ENCODE results near the gene ALKBH5. TPM values are rescaled to one million over a fixed set of nuclear protein-coding genes. Genes with fewer than 3 reads are reported as not detected.

The ALKBH5 gene
- total RNA-seq, 1 donor from 2014 or later, result 104 TPM

DNA sequence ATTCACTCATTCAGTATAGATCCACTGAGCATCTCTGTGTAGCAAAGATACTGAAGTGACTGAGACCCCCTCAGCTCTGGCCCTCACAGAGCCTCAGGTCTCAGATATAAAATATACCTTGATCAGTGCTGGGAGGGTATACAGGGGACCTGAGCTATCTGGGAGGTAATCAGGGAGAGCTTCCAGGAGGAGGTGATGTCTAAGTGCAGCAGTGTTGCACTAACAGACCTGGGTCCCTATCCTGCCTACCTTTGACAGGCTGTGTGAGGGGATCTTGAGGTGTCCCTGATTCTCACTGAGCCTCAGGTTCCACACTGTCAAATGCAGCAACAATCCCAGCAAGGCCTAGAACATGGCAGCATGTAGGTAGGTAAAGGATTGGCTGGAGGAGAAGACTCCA is 6.5 kb upstream of the ALKBH5 start:
- no peaks in the 10 kb centered on the region for H3K27me3 Mint-ChIP-seq (ENCODE audit: low read depth)
- H3K27ac Mint-ChIP-seq (ENCODE audit: unreplicated experiment), result no peak overlapping the region
- H3K36me3 Mint-ChIP-seq (ENCODE audit: low read depth), result no peaks in the 10 kb centered on the region
- peaks cover 14% of the 10 kb centered on the region for H3K4me1 Mint-ChIP-seq
- no peaks in the 10 kb centered on the region for H3K9me3 Mint-ChIP-seq
- TF ChIP-seq, protein P1, sequence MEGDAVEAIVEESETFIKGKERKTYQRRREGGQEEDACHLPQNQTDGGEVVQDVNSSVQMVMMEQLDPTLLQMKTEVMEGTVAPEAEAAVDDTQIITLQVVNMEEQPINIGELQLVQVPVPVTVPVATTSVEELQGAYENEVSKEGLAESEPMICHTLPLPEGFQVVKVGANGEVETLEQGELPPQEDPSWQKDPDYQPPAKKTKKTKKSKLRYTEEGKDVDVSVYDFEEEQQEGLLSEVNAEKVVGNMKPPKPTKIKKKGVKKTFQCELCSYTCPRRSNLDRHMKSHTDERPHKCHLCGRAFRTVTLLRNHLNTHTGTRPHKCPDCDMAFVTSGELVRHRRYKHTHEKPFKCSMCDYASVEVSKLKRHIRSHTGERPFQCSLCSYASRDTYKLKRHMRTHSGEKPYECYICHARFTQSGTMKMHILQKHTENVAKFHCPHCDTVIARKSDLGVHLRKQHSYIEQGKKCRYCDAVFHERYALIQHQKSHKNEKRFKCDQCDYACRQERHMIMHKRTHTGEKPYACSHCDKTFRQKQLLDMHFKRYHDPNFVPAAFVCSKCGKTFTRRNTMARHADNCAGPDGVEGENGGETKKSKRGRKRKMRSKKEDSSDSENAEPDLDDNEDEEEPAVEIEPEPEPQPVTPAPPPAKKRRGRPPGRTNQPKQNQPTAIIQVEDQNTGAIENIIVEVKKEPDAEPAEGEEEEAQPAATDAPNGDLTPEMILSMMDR (conservative IDR thresholded peaks at IDR 0.05), result no peak
- DNase-seq (ENCODE audit: low read depth, low spot score), result no peak
- no peak overlapping the region for H3K4me3 Mint-ChIP-seq

DNA sequence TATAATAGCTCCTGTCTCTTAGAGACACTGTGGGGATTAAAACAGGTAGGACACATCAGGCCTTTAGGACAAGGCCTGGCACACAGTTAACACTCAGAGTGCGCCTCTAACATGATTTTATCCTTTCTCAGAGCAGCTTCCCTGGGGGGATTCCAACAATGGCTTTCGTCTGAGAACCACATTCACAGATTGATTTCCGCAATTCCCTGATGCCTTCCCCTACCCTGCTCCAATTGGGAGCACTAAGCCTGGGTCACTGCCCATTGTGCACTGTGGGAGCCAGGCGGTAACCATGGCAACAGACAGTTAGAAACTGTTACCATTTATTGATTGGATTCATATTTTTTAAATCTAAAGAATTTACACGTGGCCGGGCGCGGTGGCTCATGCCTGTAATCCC is 5.9 kb upstream of the ALKBH5 start:
- Mint-ChIP-seq H3K4me3 (peak overlapping the region; percentile 41), H3K9me3 (no peaks in the 10 kb centered on the region), H3K4me1 (peaks cover 17% of the 10 kb centered on the region), H3K27ac (ENCODE audit: unreplicated experiment) (no peak overlapping the region), H3K36me3 (ENCODE audit: low read depth) (no peaks in the 10 kb centered on the region), H3K27me3 (ENCODE audit: low read depth) (no peaks in the 10 kb centered on the region)
- TF ChIP-seq, protein P1 (conservative IDR thresholded peaks at IDR 0.05), result no peak
- DNase-seq (ENCODE audit: low read depth, low spot score), result no peak

DNA sequence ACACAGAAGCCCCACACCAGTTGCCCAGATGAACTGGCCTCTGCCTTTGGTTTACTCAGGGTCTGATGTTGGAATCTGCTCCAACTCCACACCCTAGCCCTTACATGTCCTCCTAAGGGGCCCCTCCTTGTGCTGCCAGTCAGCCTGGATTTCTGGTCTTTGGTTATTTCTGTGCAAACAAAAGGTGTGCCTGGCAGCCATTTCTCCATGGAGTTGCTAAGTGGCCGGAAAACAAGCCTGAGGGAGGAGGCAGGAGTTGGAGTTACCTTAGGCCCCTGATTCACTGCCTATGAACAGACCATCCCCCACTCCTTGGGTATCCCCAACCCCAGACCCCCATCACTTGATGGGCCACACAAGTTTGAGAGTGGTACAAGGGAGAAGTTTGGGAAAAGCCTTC is 4.4 kb upstream of the ALKBH5 start:
- Mint-ChIP-seq H3K4me1 (peaks cover 22% of the 10 kb centered on the region), H3K27me3 (ENCODE audit: low read depth) (peaks cover 3% of the 10 kb centered on the region), H3K27ac (ENCODE audit: unreplicated experiment) (no peak overlapping the region), H3K9me3 (no peaks in the 10 kb centered on the region), H3K36me3 (ENCODE audit: low read depth) (no peaks in the 10 kb centered on the region), H3K4me3 (peak overlapping the region; percentile 72)
- no peak for DNase-seq (ENCODE audit: low read depth, low spot score)
- TF ChIP-seq, protein P1 (conservative IDR thresholded peaks at IDR 0.05), result no peak

DNA sequence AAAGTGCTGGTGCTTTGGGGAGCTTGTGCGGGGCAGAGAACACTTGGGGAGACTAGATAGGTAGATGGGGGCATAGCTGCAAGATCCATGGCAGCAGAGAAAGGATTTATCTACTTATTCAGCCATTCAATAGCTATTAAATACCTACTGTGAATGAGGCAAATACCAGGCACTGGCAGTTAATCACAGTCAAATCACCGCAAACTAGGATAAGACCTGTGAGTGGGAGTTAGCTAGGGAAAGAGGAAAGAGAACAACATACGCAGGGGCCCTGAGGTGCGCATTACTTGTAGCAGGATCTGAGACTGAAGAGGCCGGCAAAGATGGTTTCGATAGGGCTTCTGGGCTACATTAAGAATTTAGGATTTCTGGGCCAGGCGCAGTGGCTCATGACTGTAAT is 3.8 kb upstream of the ALKBH5 start:
- TF ChIP-seq, protein P1 (conservative IDR thresholded peaks at IDR 0.05), result no peak
- H3K9me3 Mint-ChIP-seq, result no peaks in the 10 kb centered on the region
- no peak for DNase-seq (ENCODE audit: low read depth, low spot score)
- peaks cover 3% of the 10 kb centered on the region for H3K27me3 Mint-ChIP-seq (ENCODE audit: low read depth)
- H3K36me3 Mint-ChIP-seq (ENCODE audit: low read depth), result peaks cover under 1% of the 10 kb centered on the region
- H3K4me3 Mint-ChIP-seq, result peak overlapping the region; percentile 72
- H3K27ac Mint-ChIP-seq (ENCODE audit: unreplicated experiment), result no peak overlapping the region
- H3K4me1 Mint-ChIP-seq, result peaks cover 24% of the 10 kb centered on the region

DNA sequence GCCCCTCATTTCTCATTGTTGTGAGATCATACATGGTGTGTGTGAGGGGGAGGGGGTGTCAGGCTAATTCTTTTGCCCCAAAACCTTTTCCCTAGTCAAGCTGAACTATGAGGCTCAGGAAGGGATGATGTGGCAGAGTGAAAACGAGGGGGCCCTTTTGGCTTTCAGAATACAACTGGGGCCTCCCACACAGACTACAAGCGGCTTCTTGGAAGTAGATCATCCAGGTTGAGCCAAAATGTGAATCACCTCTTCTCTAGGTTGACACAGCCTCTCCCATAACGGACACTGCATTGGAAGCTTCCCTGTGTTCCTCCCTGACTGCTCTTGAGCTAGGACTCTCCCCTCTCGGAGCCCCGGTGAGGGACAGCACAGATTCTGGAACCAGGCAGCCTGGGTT is 2.3 kb upstream of the ALKBH5 start:
- peaks cover 39% of the 10 kb centered on the region for H3K4me1 Mint-ChIP-seq
- no peak overlapping the region for H3K27ac Mint-ChIP-seq (ENCODE audit: unreplicated experiment)
- no peaks in the 10 kb centered on the region for H3K9me3 Mint-ChIP-seq
- peak overlapping the region; percentile 98 for H3K4me3 Mint-ChIP-seq
- TF ChIP-seq, protein P1 (conservative IDR thresholded peaks at IDR 0.05), result no peak
- H3K27me3 Mint-ChIP-seq (ENCODE audit: low read depth), result peaks cover 3% of the 10 kb centered on the region
- peaks cover 2% of the 10 kb centered on the region for H3K36me3 Mint-ChIP-seq (ENCODE audit: low read depth)
- no peak for DNase-seq (ENCODE audit: low read depth, low spot score)

All from neural crest cell (in vitro differentiated cells).